Neural crest cell (in vitro differentiated cells): ENCODE measurements around the gene IMMT. TPM values are rescaled to one million over a fixed set of nuclear protein-coding genes. Genes with fewer than 3 reads are reported as not detected.

ENCODE experiments used
- DNase-seq: peaks from one replicate; pipeline ENCODE4 v3.0.0; 2021; ENCODE audit warnings: low read depth, mixed read lengths, low spot score
- H3K27ac Mint-ChIP-seq: one replicate; pipeline ENCODE4 v1.8.0; 2021; ENCODE audit warnings: mild to moderate bottlenecking, mixed read lengths; ENCODE audit not compliant: unreplicated experiment
- H3K27me3 Mint-ChIP-seq: 2 replicates; pipeline ENCODE4 v1.8.0; 2021; ENCODE audit warnings: low read depth, mild to moderate bottlenecking, mixed read lengths
- H3K36me3 Mint-ChIP-seq: 2 replicates; pipeline ENCODE4 v1.8.0; 2021; ENCODE audit warnings: low read depth, mild to moderate bottlenecking, mixed read lengths
- H3K4me1 Mint-ChIP-seq: 2 replicates; pipeline ENCODE4 v1.8.0; 2021; ENCODE audit warnings: mixed read lengths
- H3K4me3 Mint-ChIP-seq: one replicate; pipeline ENCODE4 v1.8.0; 2021; ENCODE audit warnings: mild to moderate bottlenecking, mixed read lengths
- H3K9me3 Mint-ChIP-seq: 2 replicates; pipeline ENCODE4 v1.8.0; 2021; ENCODE audit warnings: mixed read lengths
- microRNA-seq: library from miRNA; unstranded; fragments of <30 nt; microRNA quantifications from one replicate; pipeline ENCODE4, GENCODE V29; 2020
- total RNA-seq: library from RNA; stranded (reverse); gene quantifications from 2 replicates; pipeline ENCODE4 v1.2.1, GENCODE V29; 2021
- TF ChIP-seq, protein P1 (sequence below): fragments of 200-600 bp; sonication (generic); conservative IDR thresholded peaks from 2 replicates; pipeline ENCODE4 v1.5.0; 2021; ENCODE audit warnings: antibody characterized with exemption, mild to moderate bottlenecking

IMMT gene
- total RNA-seq, 1 donor from 2014 or later, result 120 TPM

DNA sequence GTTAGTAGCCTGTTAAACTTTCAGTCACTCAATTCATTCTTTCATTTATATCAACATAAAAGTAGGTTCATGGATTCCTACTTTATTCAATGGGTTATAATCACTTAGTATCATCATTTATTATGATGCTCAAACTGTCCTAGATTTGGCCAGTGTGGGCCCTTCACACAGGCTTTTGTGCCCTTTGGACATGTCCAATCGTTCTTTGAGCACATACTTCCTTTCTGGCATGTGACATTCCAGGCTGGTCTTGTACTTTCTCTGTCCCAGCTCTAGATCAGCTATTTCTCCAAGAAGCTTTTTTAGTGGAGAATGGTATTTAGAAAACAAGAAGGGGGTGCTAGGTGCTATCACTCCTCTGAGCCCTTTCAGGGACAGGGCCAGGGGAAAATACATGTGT, 101.0 kb downstream of the IMMT start:
- no peak for DNase-seq
- H3K27ac Mint-ChIP-seq, result no peak overlapping the region
- H3K9me3 Mint-ChIP-seq, result no peaks in the 10 kb centered on the region
- no peak overlapping the region for H3K4me3 Mint-ChIP-seq
- no peaks in the 10 kb centered on the region for H3K4me1 Mint-ChIP-seq
- no peaks in the 10 kb centered on the region for H3K27me3 Mint-ChIP-seq
- H3K36me3 Mint-ChIP-seq, result peaks cover 19% of the 10 kb centered on the region
- TF ChIP-seq, protein P1, sequence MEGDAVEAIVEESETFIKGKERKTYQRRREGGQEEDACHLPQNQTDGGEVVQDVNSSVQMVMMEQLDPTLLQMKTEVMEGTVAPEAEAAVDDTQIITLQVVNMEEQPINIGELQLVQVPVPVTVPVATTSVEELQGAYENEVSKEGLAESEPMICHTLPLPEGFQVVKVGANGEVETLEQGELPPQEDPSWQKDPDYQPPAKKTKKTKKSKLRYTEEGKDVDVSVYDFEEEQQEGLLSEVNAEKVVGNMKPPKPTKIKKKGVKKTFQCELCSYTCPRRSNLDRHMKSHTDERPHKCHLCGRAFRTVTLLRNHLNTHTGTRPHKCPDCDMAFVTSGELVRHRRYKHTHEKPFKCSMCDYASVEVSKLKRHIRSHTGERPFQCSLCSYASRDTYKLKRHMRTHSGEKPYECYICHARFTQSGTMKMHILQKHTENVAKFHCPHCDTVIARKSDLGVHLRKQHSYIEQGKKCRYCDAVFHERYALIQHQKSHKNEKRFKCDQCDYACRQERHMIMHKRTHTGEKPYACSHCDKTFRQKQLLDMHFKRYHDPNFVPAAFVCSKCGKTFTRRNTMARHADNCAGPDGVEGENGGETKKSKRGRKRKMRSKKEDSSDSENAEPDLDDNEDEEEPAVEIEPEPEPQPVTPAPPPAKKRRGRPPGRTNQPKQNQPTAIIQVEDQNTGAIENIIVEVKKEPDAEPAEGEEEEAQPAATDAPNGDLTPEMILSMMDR, result no peak

Small RNA genes within 50 kb of the gene (microRNA-seq; reads per million reads assigned to microRNA genes)
- not detected for gene MIR4779

Other genes starting within 250 kb of the IMMT start
- gene POLR1A, start 89.6 kb downstream of the IMMT start, total RNA-seq, result 67.8 and 69.8 TPM in 2 replicates
- 147 and 150 TPM in 2 replicates for gene PTCD3, start 89.2 kb downstream of the IMMT start, total RNA-seq
- 36.9 and 45.7 TPM in 2 replicates for gene MRPL35, start 4.0 kb upstream of the IMMT start, total RNA-seq
- gene REEP1, start 142.2 kb upstream of the IMMT start, total RNA-seq, result 12.0 and 12.3 TPM in 2 replicates
- 51.2 and 55.4 TPM in 2 replicates for gene KDM3A, start 245.9 kb upstream of the IMMT start, total RNA-seq